K562 (cell line): ENCODE data around the gene C2orf42. TPM values are rescaled to one million over a fixed set of nuclear protein-coding genes. Genes with fewer than 3 reads are reported as not detected.

Experiments used
- BRD9 ChIP-seq: fragments of 450-650 bp; IDR thresholded peaks from 2 replicates; pipeline ENCODE4 v1.6.1; 2018; ENCODE audit warnings: low read depth; ENCODE audit not compliant: partially characterized antibody
- EHMT2 ChIP-seq: fragments of 450-650 bp; IDR thresholded peaks from 2 replicates; pipeline ENCODE4 v1.6.1; 2018; ENCODE audit warnings: antibody characterized with exemption
- FOXK2 ChIP-seq, 2 experiments: fragments of 450-650 bp; IDR thresholded peaks in 1 of 2; conservative IDR thresholded peaks in 1 of 2; 2 replicates each; pipeline ENCODE4 v1.6.1; 2016; ENCODE audit warnings: low read depth in 2 of 2, mild to moderate bottlenecking in 1 of 2
- REST ChIP-seq, 2 experiments: fragments of 450-650 bp; formaldehyde crosslinking in 1 of 2; IDR thresholded peaks; 2 replicates each; pipeline versions ENCODE4 v1.4.0 to v1.6.1; 2014 to 2020; ENCODE audit warnings: mild to moderate bottlenecking in 2 of 2, borderline replicate concordance in 1 of 2, low read depth in 1 of 2
- TRIM25 ChIP-seq: fragments of 450-650 bp; IDR thresholded peaks from 2 replicates; pipeline ENCODE4 v1.7.0; 2016; ENCODE audit warnings: borderline replicate concordance
- ZKSCAN3 ChIP-seq: fragments of 250-450 bp; sonication (Bioruptor Pico); IDR thresholded peaks from 2 replicates; pipeline ENCODE4 v1.4.0; 2020
- ZMIZ1 ChIP-seq, 2 experiments: fragments of 150-350 bp in 1 of 2; IDR thresholded peaks; 2 replicates each; pipeline ENCODE4 v1.6.1; 2012 to 2016; ENCODE audit warnings: low read depth in 2 of 2, low read length in 2 of 2, mild to moderate bottlenecking in 1 of 2, moderate library complexity in 1 of 2
- ZNF583 ChIP-seq: fragments of 250-450 bp; sonication (Bioruptor Pico); IDR thresholded peaks from 2 replicates; pipeline ENCODE4 v1.4.0; 2020
- ZNF764 ChIP-seq: fragments of 250-450 bp; sonication (Bioruptor Pico); IDR thresholded peaks from 2 replicates; pipeline ENCODE4 v1.4.0; 2020; ENCODE audit warnings: low read depth, mild to moderate bottlenecking, moderate library complexity
- ZNF766 ChIP-seq: fragments of 200-800 bp; sonication (Bioruptor generic); conservative IDR thresholded peaks from 2 replicates; pipeline ENCODE4 v1.6.1; 2016; ENCODE audit warnings: missing genetic modification characterization, missing compliant biosample characterization
- polyA plus RNA-seq, 8 experiments: library from polyadenylated mRNA; depleted of rRNA in 4 of 8; stranded (reverse) in 5 of 8; unstranded in 3 of 8; fragments of >200 nt; fragmentation: Nextera tagmentation in 2 of 8; fragmentation: Illumina TruSeq in 1 of 8; extraction: Ambion mirVana in 2 of 8; extraction: Trizol in 1 of 8; gene quantifications; 2 replicates each; pipeline versions ENCODE4 v1.2.1 to v1.2.3, GENCODE V29; 2011 to 2014; ENCODE audit warnings: inconsistent platforms in 1 of 8, missing spikeins in 1 of 8
- total RNA-seq, 7 experiments: library from RNA; depleted of rRNA in 6 of 7; stranded (reverse); fragments of >200 nt in 6 of 7; fragmentation: Illumina TruSeq in 2 of 7; extraction: Trizol in 2 of 7; gene quantifications; 2 replicates each; pipeline versions ENCODE4 v1.2.1 to v1.2.3, GENCODE V29; 2011 to 2021; ENCODE audit warnings: low replicate concordance in 1 of 7

C2orf42 gene
- total and polyA plus RNA-seq, 9 of the 15 experiments (the other 6 are each of a cell fraction or from before 2014, with no cell fraction given), result 4.6 to 10.9 (median 7.5) TPM

- TF ChIP-seq TRIM25, result 0 out of 2 replicates have a peak, but pooled peaks have one; percentile 63
- peak; percentile 83; the same call in 1 of the 2 replicates for TF ChIP-seq ZNF583 (CRISPR knock-in tag)
- TF ChIP-seq EHMT2, result 0 out of 2 replicates have a peak, but pooled peaks have one; percentile 11
- TF ChIP-seq ZNF766 (CRISPR knock-in tag), result 0 out of 2 replicates have a peak, but pooled peaks have one; percentile 67
- TF ChIP-seq ZMIZ1 (IDR thresholded peaks at IDR 0.05; ENCODE audit: low read depth in 2 of 2, low read length in 2 of 2), result peak in 1 of 2 experiments; percentile 91; a peak in 2 of 4 replicates
- TF ChIP-seq BRD9, result peak; percentile 92
- no peak for TF ChIP-seq ZKSCAN3 (CRISPR knock-in tag)
- TF ChIP-seq FOXK2 (conservative IDR thresholded peaks at IDR 0.05 in 1 of 2, IDR thresholded peaks at IDR 0.05 in 1 of 2; ENCODE audit: low read depth in 2 of 2), result peak; percentile 69 to 70
- peak; percentile 93 for TF ChIP-seq REST (IDR thresholded peaks at IDR 0.05; ENCODE audit: borderline replicate concordance)
- TF ChIP-seq REST (CRISPR knock-in tag; IDR thresholded peaks at IDR 0.05; ENCODE audit: low read depth), result no peak
- no peak for TF ChIP-seq ZNF764 (CRISPR knock-in tag)
Observed at GRCh38 chr2:70104231-70105111, 86.3 kb downstream of the C2orf42 start (continued).
